Transverse colon (tissue), 3 donors: Measurements from ENCODE around the gene COX6A2.
A peak's percentile ranks its signal among the peaks of the same experiment; 100 is the strongest.

Experiments used
- CTCF ChIP-seq, 5 experiments: fragments of 200-600 bp in 3 of 5; fragments of 450-650 bp in 2 of 5; sonication (generic) in 3 of 5; IDR thresholded peaks; 1 replicate in 2 of 5; 2 replicates in 3 of 5; pipeline ENCODE4 v1.5.1; 2016 to 2017; ENCODE audit warnings: antibody characterized with exemption in 5 of 5, inconsistent platforms in 3 of 5, mild to moderate bottlenecking in 2 of 5, moderate library complexity in 1 of 5
- EP300 ChIP-seq: sonication (generic); formaldehyde crosslinking; IDR thresholded peaks from one replicate; pipeline ENCODE4 v1.6.1; 2017; ENCODE audit warnings: antibody characterized with exemption, low read depth

- TF ChIP-seq EP300 (peak; percentile 1), CTCF (IDR thresholded peaks at IDR 0.05) (peak in 4 of 5 experiments; percentile 32 to 74 (median 52))
Observed at GRCh38 chr16:31477220-31478216, 49.4 kb upstream of the COX6A2 start.
